ENCODE measurements around the gene ADCY10. TPM values are rescaled to one million over a fixed set of nuclear protein-coding genes. Genes with fewer than 3 reads are reported as not detected.

Gene ADCY10
- total and polyA plus RNA-seq, 2 of the 4 experiments (the other 2 are of a cell fraction): under 0.01 to 0.03 TPM

GRCh38 chr1:167836197-167836596, 77.7 kb downstream of the ADCY10 start:
- no peaks in the 10 kb centered on the region for H3K27me3 ChIP-seq (ENCODE audit: control insufficient read depth, insufficient read depth, low read length)
- H2AK9ac ChIP-seq (replicated peaks; ENCODE audit: low read depth, low read length, poor library complexity): no peak overlapping the region
- no peak overlapping the region for H3K56ac ChIP-seq (ENCODE audit: extremely low read depth, insufficient read depth, low read length)
- no peak overlapping the region for H3K4me2 ChIP-seq (ENCODE audit: low read depth, low read length)
- no peak overlapping the region for H2BK15ac ChIP-seq (ENCODE audit: low read depth, low read length)
- no peaks in the 10 kb centered on the region for H3K79me1 ChIP-seq (ENCODE audit: low read depth in 1 of 2, low read length in 2 of 2)
- DNase-seq (no peak), ATAC-seq (ENCODE audit: low read depth) (no peak)
- H3K18ac ChIP-seq (ENCODE audit: low read depth, low read length): no peak overlapping the region
- H4K8ac ChIP-seq (ENCODE audit: low read depth in 2 of 2, low read length in 2 of 2): no peak overlapping the region
- BruUV-seq (replicated peaks): no TSS peak
- H2AFZ ChIP-seq (replicated peaks; ENCODE audit: low read length, poor library complexity): no peak overlapping the region
- no peak overlapping the region for H3K27ac ChIP-seq (ENCODE audit: insufficient read depth, low read length)
- no peak overlapping the region for H2BK20ac ChIP-seq (ENCODE audit: low read depth, low read length)
- no peak overlapping the region for H3K23ac ChIP-seq (ENCODE audit: low read depth, low read length)
- no peak overlapping the region for H3K4ac ChIP-seq (ENCODE audit: low read depth, low read length)
- no CpG with 5 or more reads among the region's 4 CpGs for whole genome bisulfite sequencing, 2 experiments (ENCODE audit: extremely low coverage in 2 of 2, insufficient read length in 1 of 2)
- dilution Hi-C loops (cut with HindIII; ENCODE audit: low sequenced_read_pairs, unreplicated experiment) (no loop called here), intact Hi-C loops (cut with micrococcal nuclease) (no loop called here), in situ Hi-C loops (cut with MboI; ENCODE audit: low sequenced_read_pairs) (no loop called here)
- POLR2A ChIA-PET (ENCODE audit: unreplicated experiment): no interaction called here
- TF ChIP-seq RAD21 (IDR thresholded peaks at IDR 0.05; ENCODE audit: low read length) (no peak), POLR2A (IDR thresholded peaks at IDR 0.05; ENCODE audit: low read depth, low read length) (no peak), CHD1 (IDR thresholded peaks at IDR 0.05; ENCODE audit: low read depth, low read length) (no peak), RFX5 (IDR thresholded peaks at IDR 0.05; ENCODE audit: low read depth, low read length) (no peak), ELK1 (IDR thresholded peaks at IDR 0.05; ENCODE audit: borderline replicate concordance, low read depth, low read length) (no peak), SMC3 (IDR thresholded peaks at IDR 0.05; ENCODE audit: low read depth, low read length) (no peak), MAFK (IDR thresholded peaks at IDR 0.05; ENCODE audit: low read depth, low read length) (no peak), NFE2L2 (IDR thresholded peaks at IDR 0.05; ENCODE audit: low read depth, low read length) (no peak), CTCF (conservative IDR thresholded peaks at IDR 0.05; ENCODE audit: low read depth, low read length) (no peak), RCOR1 (IDR thresholded peaks at IDR 0.05; ENCODE audit: insufficient replicate concordance, low read length) (no peak), CEBPB (IDR thresholded peaks at IDR 0.05; ENCODE audit: low read depth, low read length) (no peak), FOS (IDR thresholded peaks at IDR 0.05; ENCODE audit: low read depth, low read length) (no peak), BHLHE40 (IDR thresholded peaks at IDR 0.05; ENCODE audit: low read depth, low read length) (no peak), MAZ (IDR thresholded peaks at IDR 0.05; ENCODE audit: borderline replicate concordance, low read depth, low read length) (no peak), USF2 (IDR thresholded peaks at IDR 0.05; ENCODE audit: low read depth, low read length) (no peak), MXI1 (IDR thresholded peaks at IDR 0.05; ENCODE audit: borderline replicate concordance, low read depth, low read length) (no peak)
- no peak overlapping the region for H3K4me3 ChIP-seq (ENCODE audit: insufficient read depth, low read depth, low read length)
- H3K9ac ChIP-seq (ENCODE audit: low read depth, low read length): no peak overlapping the region
- no peak overlapping the region for H4K5ac ChIP-seq (ENCODE audit: low read depth, low read length)
- no peak overlapping the region for H3K14ac ChIP-seq (replicated peaks; ENCODE audit: low read depth, low read length)
- H2BK120ac ChIP-seq (ENCODE audit: low read depth, low read length): no peak overlapping the region
- no peak overlapping the region for H4K91ac ChIP-seq (ENCODE audit: insufficient read depth, low read depth, low read length)
- H2BK5ac ChIP-seq (ENCODE audit: low read depth, low read length, poor library complexity, severe bottlenecking): no peak overlapping the region
- no peaks in the 10 kb centered on the region for H4K20me1 ChIP-seq (ENCODE audit: insufficient read depth, low read length)
- no peaks in the 10 kb centered on the region for H3K4me1 ChIP-seq (ENCODE audit: control insufficient read depth, insufficient read depth, low read length)
- CTCF ChIA-PET: no interaction called here
- no peak overlapping the region for H2AK5ac ChIP-seq (ENCODE audit: low read depth, low read length)
- no peaks in the 10 kb centered on the region for H3K9me3 ChIP-seq (ENCODE audit: control insufficient read depth, insufficient read depth, low read length)
- no peaks in the 10 kb centered on the region for H3K9me1 ChIP-seq (ENCODE audit: insufficient read depth, low read length)
- no peaks in the 10 kb centered on the region for H3K36me3 ChIP-seq (ENCODE audit: control insufficient read depth, insufficient read depth, low read length)

Measured in IMR-90 (cell line).